ENCODE measurements around the gene OSBPL2.

Gene OSBPL2

GRCh38 chr20:62236766-62237513 is 1.4 kb upstream of the OSBPL2 start:
- DNase-seq: no peak

- no peak for DNase-seq
Observed at GRCh38 chr20:62237514-62237800, 864 bp upstream of the OSBPL2 start.

GRCh38 chr20:62238569-62239277 is 402 bp downstream of the OSBPL2 start:
- DNase-seq: no peak

- DNase-seq: no peak
Observed at GRCh38 chr20:62239278-62239879, 1.1 kb downstream of the OSBPL2 start.

GRCh38 chr20:62240020-62240685 is 1.8 kb downstream of the OSBPL2 start:
- no peak for DNase-seq

- DNase-seq: no peak
Observed at GRCh38 chr20:62241506-62241905, 3.2 kb downstream of the OSBPL2 start.

GRCh38 chr20:62242176-62242575 is 3.9 kb downstream of the OSBPL2 start:
- no peak for DNase-seq

GRCh38 chr20:62243106-62243505 is 4.8 kb downstream of the OSBPL2 start:
- DNase-seq: no peak

GRCh38 chr20:62243906-62244515 is 5.7 kb downstream of the OSBPL2 start:
- DNase-seq: no peak

GRCh38 chr20:62244644-62245108 is 6.4 kb downstream of the OSBPL2 start:
- DNase-seq: no peak

- DNase-seq: no peak
Observed at GRCh38 chr20:62245911-62246280, 7.6 kb downstream of the OSBPL2 start.

GRCh38 chr20:62246431-62246830 is 8.1 kb downstream of the OSBPL2 start:
- no peak for DNase-seq

GRCh38 chr20:62246872-62247652 is 8.7 kb downstream of the OSBPL2 start:
- DNase-seq: no peak

- DNase-seq: no peak
Observed at GRCh38 chr20:62248890-62249560, 10.7 kb downstream of the OSBPL2 start.

- DNase-seq: no peak
Observed at GRCh38 chr20:62252342-62252966, 14.1 kb downstream of the OSBPL2 start.

- no peak for DNase-seq
Observed at GRCh38 chr20:62253398-62253797, 15.1 kb downstream of the OSBPL2 start.

- DNase-seq: no peak
Observed at GRCh38 chr20:62254021-62254724, 15.9 kb downstream of the OSBPL2 start.

GRCh38 chr20:62255976-62256375 is 17.7 kb downstream of the OSBPL2 start:
- DNase-seq: no peak

GRCh38 chr20:62258499-62259293 is 20.4 kb downstream of the OSBPL2 start:
- DNase-seq: no peak

GRCh38 chr20:62259294-62259565 is 20.9 kb downstream of the OSBPL2 start:
- no peak for DNase-seq

All from NCI-H1105 (cell line).